Measurements from ENCODE around the gene MAP3K2. TPM values are rescaled to one million over a fixed set of nuclear protein-coding genes. Genes with fewer than 3 reads are reported as not detected.

The MAP3K2 gene
- total and polyA plus RNA-seq, 2 experiments from 2014 or later, result 10.2 to 23.5 TPM

DNA sequence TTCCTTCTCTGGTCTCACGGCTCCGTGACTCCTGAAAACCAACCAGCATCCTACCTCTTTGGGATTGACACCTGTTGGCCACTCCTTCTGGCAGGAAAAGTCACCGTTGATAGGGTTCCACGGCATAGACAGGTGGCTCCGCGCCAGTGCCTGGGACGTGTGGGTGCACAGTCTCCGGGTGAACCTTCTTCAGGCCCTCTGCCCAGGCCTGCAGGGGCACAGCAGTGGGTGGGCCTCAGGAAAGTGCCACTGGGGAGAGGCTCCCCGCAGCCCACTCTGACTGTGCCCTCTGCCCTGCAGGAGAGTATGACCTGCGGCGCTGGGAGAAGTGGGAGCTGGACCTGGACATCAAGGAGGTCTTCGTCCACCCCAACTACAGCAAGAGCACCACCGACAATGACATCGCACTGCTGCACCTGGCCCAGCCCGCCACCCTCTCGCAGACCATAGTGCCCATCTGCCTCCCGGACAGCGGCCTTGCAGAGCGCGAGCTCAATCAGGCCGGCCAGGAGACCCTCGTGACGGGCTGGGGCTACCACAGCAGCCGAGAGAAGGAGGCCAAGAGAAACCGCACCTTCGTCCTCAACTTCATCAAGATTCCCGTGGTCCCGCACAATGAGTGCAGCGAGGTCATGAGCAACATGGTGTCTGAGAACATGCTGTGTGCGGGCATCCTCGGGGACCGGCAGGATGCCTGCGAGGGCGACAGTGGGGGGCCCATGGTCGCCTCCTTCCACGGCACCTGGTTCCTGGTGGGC is 40.5 kb upstream of the MAP3K2 start:
- H3K27me3 ChIP-seq (ENCODE audit: insufficient read depth), result peaks cover 16% of the 10 kb centered on the region
- Mint-ChIP-seq H3K27me3 (ENCODE audit: insufficient read depth, low read depth, poor library complexity) (peaks cover 23% of the 10 kb centered on the region), H3K4me1 (peaks cover 11% of the 10 kb centered on the region), H3K9me3 (no peaks in the 10 kb centered on the region; the same call in 2 of the 3 replicates), H3K27ac (no peak overlapping the region), H3K36me3 (ENCODE audit: low read depth) (no peaks in the 10 kb centered on the region; the same call in 2 of the 3 replicates), H3K4me3 (no peak overlapping the region)
- H3K4me1 ChIP-seq (ENCODE audit: insufficient read depth), result peaks cover 12% of the 10 kb centered on the region; the same call in 1 of the 2 replicates
- H2AFZ ChIP-seq, result no peak overlapping the region
- H3K4me2 ChIP-seq, result no peak overlapping the region
- ATAC-seq (no peak), DNase-seq (ENCODE audit: low spot score) (no peak)
- no peaks in the 10 kb centered on the region for H3K36me3 ChIP-seq (ENCODE audit: insufficient read depth)
- H3K4me3 ChIP-seq, result no peak overlapping the region
- TF ChIP-seq JUNB (IDR thresholded peaks at IDR 0.05; ENCODE audit: unreplicated experiment) (no peak), STAT1 (IDR thresholded peaks at IDR 0.05; ENCODE audit: unreplicated experiment) (no peak), POLR2AphosphoS5 (IDR thresholded peaks at IDR 0.05; ENCODE audit: low read depth) (no peak), ZNF331 (CRISPR knock-in tag; IDR thresholded peaks at IDR 0.05; ENCODE audit: low read depth) (no peak), EZH2phosphoT487 (IDR thresholded peaks at IDR 0.05; ENCODE audit: unreplicated experiment) (no peak), NANOG (IDR thresholded peaks at IDR 0.05; ENCODE audit: borderline replicate concordance) (no peak), ZNF114 (CRISPR knock-in tag; IDR thresholded peaks at IDR 0.05) (no peak), EZH2 (IDR thresholded peaks at IDR 0.05; ENCODE audit: low read depth, unreplicated experiment) (no peak), CREB1 (CRISPR knock-in tag; IDR thresholded peaks at IDR 0.05; ENCODE audit: low read depth) (no peak), REST (IDR thresholded peaks at IDR 0.05; ENCODE audit: unreplicated experiment) (no peak), ETS1 (IDR thresholded peaks at IDR 0.05) (no peak)
- TF ChIP-seq, protein P1, sequence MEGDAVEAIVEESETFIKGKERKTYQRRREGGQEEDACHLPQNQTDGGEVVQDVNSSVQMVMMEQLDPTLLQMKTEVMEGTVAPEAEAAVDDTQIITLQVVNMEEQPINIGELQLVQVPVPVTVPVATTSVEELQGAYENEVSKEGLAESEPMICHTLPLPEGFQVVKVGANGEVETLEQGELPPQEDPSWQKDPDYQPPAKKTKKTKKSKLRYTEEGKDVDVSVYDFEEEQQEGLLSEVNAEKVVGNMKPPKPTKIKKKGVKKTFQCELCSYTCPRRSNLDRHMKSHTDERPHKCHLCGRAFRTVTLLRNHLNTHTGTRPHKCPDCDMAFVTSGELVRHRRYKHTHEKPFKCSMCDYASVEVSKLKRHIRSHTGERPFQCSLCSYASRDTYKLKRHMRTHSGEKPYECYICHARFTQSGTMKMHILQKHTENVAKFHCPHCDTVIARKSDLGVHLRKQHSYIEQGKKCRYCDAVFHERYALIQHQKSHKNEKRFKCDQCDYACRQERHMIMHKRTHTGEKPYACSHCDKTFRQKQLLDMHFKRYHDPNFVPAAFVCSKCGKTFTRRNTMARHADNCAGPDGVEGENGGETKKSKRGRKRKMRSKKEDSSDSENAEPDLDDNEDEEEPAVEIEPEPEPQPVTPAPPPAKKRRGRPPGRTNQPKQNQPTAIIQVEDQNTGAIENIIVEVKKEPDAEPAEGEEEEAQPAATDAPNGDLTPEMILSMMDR (conservative IDR thresholded peaks at IDR 0.05; ENCODE audit: low read depth in 2 of 2), result no peak
- TF ChIP-seq, protein P2, sequence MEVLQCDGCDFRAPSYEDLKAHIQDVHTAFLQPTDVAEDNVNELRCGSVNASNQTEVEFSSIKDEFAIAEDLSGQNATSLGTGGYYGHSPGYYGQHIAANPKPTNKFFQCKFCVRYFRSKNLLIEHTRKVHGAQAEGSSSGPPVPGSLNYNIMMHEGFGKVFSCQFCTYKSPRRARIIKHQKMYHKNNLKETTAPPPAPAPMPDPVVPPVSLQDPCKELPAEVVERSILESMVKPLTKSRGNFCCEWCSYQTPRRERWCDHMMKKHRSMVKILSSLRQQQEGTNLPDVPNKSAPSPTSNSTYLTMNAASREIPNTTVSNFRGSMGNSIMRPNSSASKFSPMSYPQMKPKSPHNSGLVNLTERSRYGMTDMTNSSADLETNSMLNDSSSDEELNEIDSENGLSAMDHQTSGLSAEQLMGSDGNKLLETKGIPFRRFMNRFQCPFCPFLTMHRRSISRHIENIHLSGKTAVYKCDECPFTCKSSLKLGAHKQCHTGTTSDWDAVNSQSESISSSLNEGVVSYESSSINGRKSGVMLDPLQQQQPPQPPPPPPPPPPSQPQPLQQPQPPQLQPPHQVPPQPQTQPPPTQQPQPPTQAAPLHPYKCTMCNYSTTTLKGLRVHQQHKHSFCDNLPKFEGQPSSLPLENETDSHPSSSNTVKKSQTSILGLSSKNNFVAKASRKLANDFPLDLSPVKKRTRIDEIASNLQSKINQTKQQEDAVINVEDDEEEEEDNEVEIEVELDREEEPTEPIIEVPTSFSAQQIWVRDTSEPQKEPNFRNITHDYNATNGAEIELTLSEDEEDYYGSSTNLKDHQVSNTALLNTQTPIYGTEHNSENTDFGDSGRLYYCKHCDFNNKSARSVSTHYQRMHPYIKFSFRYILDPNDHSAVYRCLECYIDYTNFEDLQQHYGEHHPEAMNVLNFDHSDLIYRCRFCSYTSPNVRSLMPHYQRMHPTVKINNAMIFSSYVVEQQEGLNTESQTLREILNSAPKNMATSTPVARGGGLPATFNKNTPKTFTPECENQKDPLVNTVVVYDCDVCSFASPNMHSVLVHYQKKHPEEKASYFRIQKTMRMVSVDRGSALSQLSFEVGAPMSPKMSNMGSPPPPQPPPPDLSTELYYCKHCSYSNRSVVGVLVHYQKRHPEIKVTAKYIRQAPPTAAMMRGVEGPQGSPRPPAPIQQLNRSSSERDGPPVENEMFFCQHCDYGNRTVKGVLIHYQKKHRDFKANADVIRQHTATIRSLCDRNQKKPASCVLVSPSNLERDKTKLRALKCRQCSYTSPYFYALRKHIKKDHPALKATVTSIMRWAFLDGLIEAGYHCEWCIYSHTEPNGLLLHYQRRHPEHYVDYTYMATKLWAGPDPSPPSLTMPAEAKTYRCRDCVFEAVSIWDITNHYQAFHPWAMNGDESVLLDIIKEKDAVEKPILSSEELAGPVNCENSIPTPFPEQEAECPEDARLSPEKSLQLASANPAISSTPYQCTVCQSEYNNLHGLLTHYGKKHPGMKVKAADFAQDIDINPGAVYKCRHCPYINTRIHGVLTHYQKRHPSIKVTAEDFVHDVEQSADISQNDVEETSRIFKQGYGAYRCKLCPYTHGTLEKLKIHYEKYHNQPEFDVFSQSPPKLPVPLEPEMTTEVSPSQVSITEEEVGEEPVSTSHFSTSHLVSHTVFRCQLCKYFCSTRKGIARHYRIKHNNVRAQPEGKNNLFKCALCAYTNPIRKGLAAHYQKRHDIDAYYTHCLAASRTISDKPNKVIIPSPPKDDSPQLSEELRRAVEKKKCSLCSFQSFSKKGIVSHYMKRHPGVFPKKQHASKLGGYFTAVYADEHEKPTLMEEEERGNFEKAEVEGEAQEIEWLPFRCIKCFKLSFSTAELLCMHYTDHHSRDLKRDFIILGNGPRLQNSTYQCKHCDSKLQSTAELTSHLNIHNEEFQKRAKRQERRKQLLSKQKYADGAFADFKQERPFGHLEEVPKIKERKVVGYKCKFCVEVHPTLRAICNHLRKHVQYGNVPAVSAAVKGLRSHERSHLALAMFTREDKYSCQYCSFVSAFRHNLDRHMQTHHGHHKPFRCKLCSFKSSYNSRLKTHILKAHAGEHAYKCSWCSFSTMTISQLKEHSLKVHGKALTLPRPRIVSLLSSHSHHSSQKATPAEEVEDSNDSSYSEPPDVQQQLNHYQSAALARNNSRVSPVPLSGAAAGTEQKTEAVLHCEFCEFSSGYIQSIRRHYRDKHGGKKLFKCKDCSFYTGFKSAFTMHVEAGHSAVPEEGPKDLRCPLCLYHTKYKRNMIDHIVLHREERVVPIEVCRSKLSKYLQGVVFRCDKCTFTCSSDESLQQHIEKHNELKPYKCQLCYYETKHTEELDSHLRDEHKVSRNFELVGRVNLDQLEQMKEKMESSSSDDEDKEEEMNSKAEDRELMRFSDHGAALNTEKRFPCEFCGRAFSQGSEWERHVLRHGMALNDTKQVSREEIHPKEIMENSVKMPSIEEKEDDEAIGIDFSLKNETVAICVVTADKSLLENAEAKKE (CRISPR knock-in tag; IDR thresholded peaks at IDR 0.05), result no peak
- no peaks in the 10 kb centered on the region for H3F3A ChIP-seq (replicated peaks; ENCODE audit: low read depth)
- H3K9me2 ChIP-seq (ENCODE audit: insufficient read depth), result no peaks in the 10 kb centered on the region
- H4K20me1 ChIP-seq (replicated peaks; ENCODE audit: insufficient read depth), result no peaks in the 10 kb centered on the region
- H3K27ac ChIP-seq (ENCODE audit: low read depth), result no peak overlapping the region
- H3K79me2 ChIP-seq (replicated peaks; ENCODE audit: insufficient read depth), result no peaks in the 10 kb centered on the region
